Testis (tissue), 2 donors: Measurements from ENCODE around the gene ZC3H7B.

Experiments
- CTCF ChIP-seq, 3 experiments: fragments of 450-650 bp in 2 of 3; fragments of 200-600 bp in 1 of 3; sonication (generic) in 1 of 3; IDR thresholded peaks; one replicate each; pipeline ENCODE4 v1.5.1; 2016 to 2019; ENCODE audit warnings: antibody characterized with exemption in 3 of 3, mild to moderate bottlenecking in 2 of 3, moderate library complexity in 1 of 3
- POLR2A ChIP-seq: fragments of 450-650 bp; IDR thresholded peaks from one replicate; pipeline ENCODE4 v1.6.1; 2017; ENCODE audit warnings: antibody characterized with exemption, mild to moderate bottlenecking, moderate library complexity

DNA sequence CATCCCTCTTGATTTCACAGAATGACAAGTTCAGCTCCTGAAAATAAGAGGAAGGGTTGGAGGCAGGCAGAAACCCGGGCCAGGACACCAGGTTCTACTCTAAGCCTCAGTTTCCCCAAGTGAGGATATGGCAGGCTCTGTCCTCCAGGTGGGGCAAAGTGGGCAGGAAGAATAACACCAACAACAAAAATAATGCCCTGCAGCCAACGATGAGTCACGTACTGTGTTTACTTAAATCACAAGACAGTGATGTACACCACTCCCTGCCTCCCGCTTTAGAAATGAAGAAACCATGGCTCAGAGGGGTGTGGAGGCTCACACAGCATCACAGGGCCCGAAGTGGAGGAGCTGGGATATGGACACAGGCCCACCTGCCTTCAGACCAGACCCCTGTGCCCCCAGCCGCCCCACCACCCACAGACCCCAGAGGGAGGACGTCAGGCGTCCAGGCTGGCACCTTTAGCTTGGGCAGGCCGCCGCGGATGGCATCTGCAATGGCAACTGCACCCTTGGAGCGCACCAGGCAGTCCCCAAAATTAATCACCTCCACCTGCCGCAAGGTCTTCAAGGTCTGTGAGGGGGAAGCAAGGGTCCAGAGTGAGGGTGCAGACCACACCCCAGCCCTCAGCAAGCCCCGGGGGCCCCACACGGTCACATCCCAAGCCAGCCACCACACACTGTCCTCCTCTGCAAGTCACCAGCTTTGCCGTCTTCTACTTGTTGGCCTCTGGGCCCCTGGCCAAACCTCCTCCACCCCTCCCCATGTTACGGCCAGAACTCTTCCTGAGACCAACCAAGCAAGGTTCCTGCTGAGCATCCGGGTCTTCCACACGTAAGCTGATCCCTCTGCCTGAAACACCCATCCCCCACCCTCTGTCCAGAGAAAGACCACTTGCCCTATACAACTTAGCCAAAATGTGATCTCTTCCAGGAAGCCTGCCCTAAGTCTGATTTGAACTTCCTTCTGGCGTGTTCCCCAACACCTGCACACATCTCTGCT is 44.8 kb upstream of the ZC3H7B start:
- no peak for TF ChIP-seq POLR2A
- TF ChIP-seq CTCF (IDR thresholded peaks at IDR 0.05): no peak
